ENCODE measurements around the gene MAGI1. TPM values are rescaled to one million over a fixed set of nuclear protein-coding genes. Genes with fewer than 3 reads are reported as not detected.

The MAGI1 gene
- total RNA-seq, 1 donor from 2014 or later = 45.8 TPM

- Histone ChIP-seq H3K27ac (no peak overlapping the region), H3K4me3 (no peak overlapping the region), H3K27me3 (no peaks in the 10 kb centered on the region), H3K9me3 (no peaks in the 10 kb centered on the region), H3K36me3 (no peaks in the 10 kb centered on the region), H3K4me1 (peaks cover 36% of the 10 kb centered on the region)
- intact Hi-C loops (cut with DNase I) = no loop called here
- DNase-seq (no peak), ATAC-seq (no peak)
- no peak for TF ChIP-seq CTCF (IDR thresholded peaks at IDR 0.05)
These were observed 553.8 kb downstream of the MAGI1 start for GRCh38 chr3:65484964-65485363.

- ATAC-seq (peak; percentile 92), DNase-seq (peak; percentile 72)
- Histone ChIP-seq H3K27ac (no peak overlapping the region), H3K4me1 (peaks cover 36% of the 10 kb centered on the region), H3K4me3 (no peak overlapping the region), H3K36me3 (no peaks in the 10 kb centered on the region), H3K9me3 (no peaks in the 10 kb centered on the region), H3K27me3 (no peaks in the 10 kb centered on the region)
- TF ChIP-seq CTCF (IDR thresholded peaks at IDR 0.05) = no peak
- intact Hi-C loops (cut with DNase I) = no loop called here
These were observed 555.2 kb downstream of the MAGI1 start for GRCh38 chr3:65483480-65483879.

GRCh38 chr3:65483011-65483410, 555.7 kb downstream of the MAGI1 start:
- Histone ChIP-seq H3K9me3 (no peaks in the 10 kb centered on the region), H3K4me1 (peaks cover 36% of the 10 kb centered on the region), H3K27me3 (no peaks in the 10 kb centered on the region), H3K36me3 (no peaks in the 10 kb centered on the region), H3K4me3 (no peak overlapping the region), H3K27ac (no peak overlapping the region)
- no peak for DNase-seq
- no peak for ATAC-seq
- TF ChIP-seq CTCF (IDR thresholded peaks at IDR 0.05) = no peak
- intact Hi-C loops (cut with DNase I) = no loop called here

GRCh38 chr3:65481085-65481484, 557.6 kb downstream of the MAGI1 start:
- no peak for TF ChIP-seq CTCF (IDR thresholded peaks at IDR 0.05)
- H3K36me3 ChIP-seq = no peaks in the 10 kb centered on the region
- H3K9me3 ChIP-seq = no peaks in the 10 kb centered on the region
- peaks cover 31% of the 10 kb centered on the region for H3K4me1 ChIP-seq
- H3K4me3 ChIP-seq = no peak overlapping the region
- H3K27me3 ChIP-seq = no peaks in the 10 kb centered on the region
- no peak overlapping the region for H3K27ac ChIP-seq
- DNase-seq (no peak), ATAC-seq (no peak)
- intact Hi-C loops (cut with DNase I) = no loop called here

- Histone ChIP-seq H3K4me1 (peaks cover 21% of the 10 kb centered on the region), H3K9me3 (no peaks in the 10 kb centered on the region), H3K36me3 (no peaks in the 10 kb centered on the region), H3K4me3 (no peak overlapping the region), H3K27ac (no peak overlapping the region), H3K27me3 (no peaks in the 10 kb centered on the region)
- intact Hi-C loops (cut with DNase I) = no loop called here
- ATAC-seq (no peak), DNase-seq (no peak)
- no peak for TF ChIP-seq CTCF (IDR thresholded peaks at IDR 0.05)
These were observed 558.7 kb downstream of the MAGI1 start for GRCh38 chr3:65479990-65480389.
